Measurements from ENCODE around the gene IQGAP2.

IQGAP2 gene

GRCh38 chr5:76477571-76477970 is 74.5 kb downstream of the IQGAP2 start:
- H3K27ac ChIP-seq (ENCODE audit: low read length) = no peak overlapping the region
- no peaks in the 10 kb centered on the region for H3K9me3 ChIP-seq (ENCODE audit: control insufficient read depth in 2 of 2, low read length in 2 of 2)
- no peaks in the 10 kb centered on the region for H3K27me3 ChIP-seq (ENCODE audit: control insufficient read depth in 1 of 2, insufficient read depth in 2 of 2, low read length in 2 of 2)
- H3K4me3 ChIP-seq (ENCODE audit: low read length in 2 of 2) = no peak overlapping the region
- no peak overlapping the region for H3K9ac ChIP-seq (ENCODE audit: low read length in 2 of 2)
- H3K36me3 ChIP-seq (ENCODE audit: control insufficient read depth in 2 of 2, insufficient read depth in 2 of 2, low read length in 2 of 2) = no peaks in the 10 kb centered on the region
- no peaks in the 10 kb centered on the region for H3K4me1 ChIP-seq (ENCODE audit: control insufficient read depth, insufficient read depth, low read length)

- Histone ChIP-seq H3K4me1 (ENCODE audit: control insufficient read depth, insufficient read depth, low read length) (no peaks in the 10 kb centered on the region), H3K4me3 (ENCODE audit: low read length in 2 of 2) (no peak overlapping the region), H3K27ac (ENCODE audit: low read length) (no peak overlapping the region), H3K27me3 (ENCODE audit: control insufficient read depth in 1 of 2, insufficient read depth in 2 of 2, low read length in 2 of 2) (no peaks in the 10 kb centered on the region), H3K9me3 (ENCODE audit: control insufficient read depth in 2 of 2, low read length in 2 of 2) (no peaks in the 10 kb centered on the region), H3K9ac (ENCODE audit: low read length in 2 of 2) (no peak overlapping the region), H3K36me3 (ENCODE audit: control insufficient read depth in 2 of 2, insufficient read depth in 2 of 2, low read length in 2 of 2) (no peaks in the 10 kb centered on the region)
These were observed 76.2 kb downstream of the IQGAP2 start for GRCh38 chr5:76479281-76479680.

- Histone ChIP-seq H3K9me3 (ENCODE audit: control insufficient read depth in 2 of 2, low read length in 2 of 2) (no peaks in the 10 kb centered on the region), H3K4me3 (ENCODE audit: low read length in 2 of 2) (no peak overlapping the region), H3K27ac (ENCODE audit: low read length) (no peak overlapping the region), H3K36me3 (ENCODE audit: control insufficient read depth in 2 of 2, insufficient read depth in 2 of 2, low read length in 2 of 2) (no peaks in the 10 kb centered on the region), H3K27me3 (ENCODE audit: control insufficient read depth in 1 of 2, insufficient read depth in 2 of 2, low read length in 2 of 2) (no peaks in the 10 kb centered on the region), H3K4me1 (ENCODE audit: control insufficient read depth, insufficient read depth, low read length) (no peaks in the 10 kb centered on the region), H3K9ac (ENCODE audit: low read length in 2 of 2) (no peak overlapping the region)
These were observed 77.0 kb downstream of the IQGAP2 start for GRCh38 chr5:76479973-76480667.

- Histone ChIP-seq H3K36me3 (ENCODE audit: control insufficient read depth in 2 of 2, insufficient read depth in 2 of 2, low read length in 2 of 2) (no peaks in the 10 kb centered on the region), H3K27ac (ENCODE audit: low read length) (no peak overlapping the region), H3K9me3 (ENCODE audit: control insufficient read depth in 2 of 2, low read length in 2 of 2) (no peaks in the 10 kb centered on the region), H3K27me3 (ENCODE audit: control insufficient read depth in 1 of 2, insufficient read depth in 2 of 2, low read length in 2 of 2) (no peaks in the 10 kb centered on the region), H3K9ac (ENCODE audit: low read length in 2 of 2) (no peak overlapping the region), H3K4me1 (ENCODE audit: control insufficient read depth, insufficient read depth, low read length) (no peaks in the 10 kb centered on the region), H3K4me3 (ENCODE audit: low read length in 2 of 2) (no peak overlapping the region)
These were observed 79.9 kb downstream of the IQGAP2 start for GRCh38 chr5:76482984-76483383.

- H3K4me3 ChIP-seq (ENCODE audit: low read length in 2 of 2) = no peak overlapping the region
- H3K9ac ChIP-seq (ENCODE audit: low read length in 2 of 2) = no peak overlapping the region
- H3K4me1 ChIP-seq (ENCODE audit: control insufficient read depth, insufficient read depth, low read length) = no peaks in the 10 kb centered on the region
- H3K27ac ChIP-seq (ENCODE audit: low read length) = no peak overlapping the region
- H3K36me3 ChIP-seq (ENCODE audit: control insufficient read depth in 2 of 2, insufficient read depth in 2 of 2, low read length in 2 of 2) = no peaks in the 10 kb centered on the region
- H3K27me3 ChIP-seq (ENCODE audit: control insufficient read depth in 1 of 2, insufficient read depth in 2 of 2, low read length in 2 of 2) = no peaks in the 10 kb centered on the region
- no peaks in the 10 kb centered on the region for H3K9me3 ChIP-seq (ENCODE audit: control insufficient read depth in 2 of 2, low read length in 2 of 2)
These were observed 80.3 kb downstream of the IQGAP2 start for GRCh38 chr5:76483433-76483832.

- no peak overlapping the region for H3K9ac ChIP-seq (ENCODE audit: low read length in 2 of 2)
- H3K9me3 ChIP-seq (ENCODE audit: control insufficient read depth in 2 of 2, low read length in 2 of 2) = no peaks in the 10 kb centered on the region
- no peaks in the 10 kb centered on the region for H3K36me3 ChIP-seq (ENCODE audit: control insufficient read depth in 2 of 2, insufficient read depth in 2 of 2, low read length in 2 of 2)
- no peaks in the 10 kb centered on the region for H3K27me3 ChIP-seq (ENCODE audit: control insufficient read depth in 1 of 2, insufficient read depth in 2 of 2, low read length in 2 of 2)
- H3K4me1 ChIP-seq (ENCODE audit: control insufficient read depth, insufficient read depth, low read length) = no peaks in the 10 kb centered on the region
- H3K4me3 ChIP-seq (ENCODE audit: low read length in 2 of 2) = no peak overlapping the region
- no peak overlapping the region for H3K27ac ChIP-seq (ENCODE audit: low read length)
These were observed 80.8 kb downstream of the IQGAP2 start for GRCh38 chr5:76483881-76484280.

- H3K36me3 ChIP-seq (ENCODE audit: control insufficient read depth in 2 of 2, insufficient read depth in 2 of 2, low read length in 2 of 2) = no peaks in the 10 kb centered on the region
- H3K9ac ChIP-seq (ENCODE audit: low read length in 2 of 2) = no peak overlapping the region
- H3K27ac ChIP-seq (ENCODE audit: low read length) = no peak overlapping the region
- H3K4me1 ChIP-seq (ENCODE audit: control insufficient read depth, insufficient read depth, low read length) = no peaks in the 10 kb centered on the region
- H3K4me3 ChIP-seq (ENCODE audit: low read length in 2 of 2) = no peak overlapping the region
- H3K27me3 ChIP-seq (ENCODE audit: control insufficient read depth in 1 of 2, insufficient read depth in 2 of 2, low read length in 2 of 2) = no peaks in the 10 kb centered on the region
- H3K9me3 ChIP-seq (ENCODE audit: control insufficient read depth in 2 of 2, low read length in 2 of 2) = no peaks in the 10 kb centered on the region
These were observed 82.4 kb downstream of the IQGAP2 start for GRCh38 chr5:76485511-76485910.

GRCh38 chr5:76487386-76487785 is 84.3 kb downstream of the IQGAP2 start:
- H3K27ac ChIP-seq (ENCODE audit: low read length) = no peak overlapping the region
- no peak overlapping the region for H3K4me3 ChIP-seq (ENCODE audit: low read length in 2 of 2)
- no peak overlapping the region for H3K9ac ChIP-seq (ENCODE audit: low read length in 2 of 2)
- H3K4me1 ChIP-seq (ENCODE audit: control insufficient read depth, insufficient read depth, low read length) = no peaks in the 10 kb centered on the region
- no peaks in the 10 kb centered on the region for H3K36me3 ChIP-seq (ENCODE audit: control insufficient read depth in 2 of 2, insufficient read depth in 2 of 2, low read length in 2 of 2)
- H3K27me3 ChIP-seq (ENCODE audit: control insufficient read depth in 1 of 2, insufficient read depth in 2 of 2, low read length in 2 of 2) = no peaks in the 10 kb centered on the region
- no peaks in the 10 kb centered on the region for H3K9me3 ChIP-seq (ENCODE audit: control insufficient read depth in 2 of 2, low read length in 2 of 2)

GRCh38 chr5:76487821-76488220 is 84.7 kb downstream of the IQGAP2 start:
- Histone ChIP-seq H3K4me3 (ENCODE audit: low read length in 2 of 2) (no peak overlapping the region), H3K27me3 (ENCODE audit: control insufficient read depth in 1 of 2, insufficient read depth in 2 of 2, low read length in 2 of 2) (no peaks in the 10 kb centered on the region), H3K9me3 (ENCODE audit: control insufficient read depth in 2 of 2, low read length in 2 of 2) (peaks cover 0 to 3% of the 10 kb centered on the region in 2 donors), H3K36me3 (ENCODE audit: control insufficient read depth in 2 of 2, insufficient read depth in 2 of 2, low read length in 2 of 2) (no peaks in the 10 kb centered on the region), H3K27ac (ENCODE audit: low read length) (no peak overlapping the region), H3K9ac (ENCODE audit: low read length in 2 of 2) (no peak overlapping the region), H3K4me1 (ENCODE audit: control insufficient read depth, insufficient read depth, low read length) (no peaks in the 10 kb centered on the region)

- Histone ChIP-seq H3K9me3 (ENCODE audit: control insufficient read depth in 2 of 2, low read length in 2 of 2) (peaks cover 0 to 4% of the 10 kb centered on the region in 2 donors), H3K27me3 (ENCODE audit: control insufficient read depth in 1 of 2, insufficient read depth in 2 of 2, low read length in 2 of 2) (no peaks in the 10 kb centered on the region), H3K27ac (ENCODE audit: low read length) (no peak overlapping the region), H3K9ac (ENCODE audit: low read length in 2 of 2) (no peak overlapping the region), H3K4me1 (ENCODE audit: control insufficient read depth, insufficient read depth, low read length) (no peaks in the 10 kb centered on the region), H3K36me3 (ENCODE audit: control insufficient read depth in 2 of 2, insufficient read depth in 2 of 2, low read length in 2 of 2) (no peaks in the 10 kb centered on the region), H3K4me3 (ENCODE audit: low read length in 2 of 2) (no peak overlapping the region)
These were observed 85.9 kb downstream of the IQGAP2 start for GRCh38 chr5:76488969-76489368.

GRCh38 chr5:76489877-76490688 is 87.0 kb downstream of the IQGAP2 start:
- H3K27ac ChIP-seq (ENCODE audit: low read length) = no peak overlapping the region
- H3K27me3 ChIP-seq (ENCODE audit: control insufficient read depth in 1 of 2, insufficient read depth in 2 of 2, low read length in 2 of 2) = no peaks in the 10 kb centered on the region
- H3K36me3 ChIP-seq (ENCODE audit: control insufficient read depth in 2 of 2, insufficient read depth in 2 of 2, low read length in 2 of 2) = no peaks in the 10 kb centered on the region
- peaks cover 0 to 4% of the 10 kb centered on the region in 2 donors for H3K9me3 ChIP-seq (ENCODE audit: control insufficient read depth in 2 of 2, low read length in 2 of 2)
- no peak overlapping the region for H3K4me3 ChIP-seq (ENCODE audit: low read length in 2 of 2)
- H3K9ac ChIP-seq (ENCODE audit: low read length in 2 of 2) = no peak overlapping the region
- no peaks in the 10 kb centered on the region for H3K4me1 ChIP-seq (ENCODE audit: control insufficient read depth, insufficient read depth, low read length)

Data from stomach smooth muscle (tissue), 2 donors.